GM15510 (cell line): ENCODE measurements around the gene NRROS.

Experiments used
- POLR2A ChIP-seq: IDR thresholded peaks from 3 replicates; pipeline ENCODE4 v1.6.1; 2011; ENCODE audit warnings: borderline replicate concordance; ENCODE audit not compliant: insufficient read length; ENCODE audit errors: extremely low read depth

The NRROS gene

DNA sequence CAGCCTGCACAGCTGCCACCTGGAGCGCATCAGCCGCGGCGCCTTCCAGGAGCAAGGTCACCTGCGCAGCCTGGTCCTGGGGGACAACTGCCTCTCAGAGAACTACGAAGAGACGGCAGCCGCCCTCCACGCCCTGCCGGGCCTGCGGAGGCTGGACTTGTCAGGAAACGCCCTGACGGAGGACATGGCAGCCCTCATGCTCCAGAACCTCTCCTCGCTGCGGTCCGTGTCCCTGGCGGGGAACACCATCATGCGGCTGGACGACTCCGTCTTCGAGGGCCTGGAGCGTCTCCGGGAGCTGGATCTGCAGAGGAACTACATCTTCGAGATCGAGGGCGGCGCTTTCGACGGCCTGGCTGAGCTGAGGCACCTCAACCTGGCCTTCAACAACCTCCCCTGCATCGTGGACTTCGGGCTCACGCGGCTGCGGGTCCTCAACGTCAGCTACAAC, 20.4 kb downstream of the NRROS start:
- TF ChIP-seq POLR2A: no peak

- TF ChIP-seq POLR2A: no peak
Observed at GRCh38 chr3:196660381-196661166, 21.1 kb downstream of the NRROS start.

- TF ChIP-seq POLR2A: no peak
Observed at GRCh38 chr3:196661400-196661799, 21.9 kb downstream of the NRROS start.

- TF ChIP-seq POLR2A: no peak
Observed at GRCh38 chr3:196662033-196662432, 22.5 kb downstream of the NRROS start.

- TF ChIP-seq POLR2A: no peak
Observed at GRCh38 chr3:196662711-196663571, 23.4 kb downstream of the NRROS start.

- no peak for TF ChIP-seq POLR2A
Observed at GRCh38 chr3:196666001-196666867, 26.7 kb downstream of the NRROS start.

DNA sequence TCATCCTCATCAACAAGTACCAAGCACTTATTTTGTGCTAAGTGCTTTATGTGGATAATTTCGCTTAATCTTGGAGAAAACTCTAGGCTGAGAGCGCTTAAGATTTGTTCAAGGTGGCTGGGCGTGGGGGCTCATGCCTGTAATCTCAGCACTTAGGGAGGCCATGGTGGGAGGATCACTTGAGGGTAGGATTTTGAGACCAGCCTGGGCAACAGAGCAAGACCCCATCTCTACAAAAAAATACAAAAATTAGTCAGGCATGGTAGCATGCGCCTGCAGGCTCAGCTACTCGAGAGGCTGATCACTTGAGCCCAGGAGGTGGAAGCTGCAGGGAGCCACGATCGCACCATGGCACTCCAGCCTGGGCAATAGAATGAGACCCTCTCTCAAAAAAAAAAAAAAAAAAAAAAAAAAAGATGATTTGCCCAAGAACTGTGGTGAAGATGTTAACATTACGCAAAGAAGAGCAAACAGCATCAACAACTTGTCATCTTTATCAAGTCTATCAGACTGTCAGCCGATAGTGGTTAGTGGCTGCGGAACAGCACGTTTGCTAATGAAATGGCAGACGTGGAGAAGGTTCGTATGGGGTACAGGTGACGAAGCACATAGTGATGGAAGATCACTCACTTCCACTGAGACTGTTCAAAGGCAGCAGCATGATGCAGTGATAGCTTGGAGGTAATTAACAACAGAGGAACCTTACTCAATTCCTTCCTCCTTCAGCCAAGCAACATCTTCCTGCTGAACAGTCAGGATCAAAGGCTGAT, 27.7 kb downstream of the NRROS start:
- no peak for TF ChIP-seq POLR2A

GRCh38 chr3:196670339-196670738, 30.8 kb downstream of the NRROS start:
- TF ChIP-seq POLR2A: no peak

- TF ChIP-seq POLR2A: no peak
Observed at GRCh38 chr3:196673632-196674031, 34.1 kb downstream of the NRROS start.

GRCh38 chr3:196677353-196677752, 37.9 kb downstream of the NRROS start:
- no peak for TF ChIP-seq POLR2A

- TF ChIP-seq POLR2A: no peak
Observed at GRCh38 chr3:196677931-196678330, 38.4 kb downstream of the NRROS start.

GRCh38 chr3:196684548-196685407, 45.3 kb downstream of the NRROS start:
- TF ChIP-seq POLR2A: no peak

DNA sequence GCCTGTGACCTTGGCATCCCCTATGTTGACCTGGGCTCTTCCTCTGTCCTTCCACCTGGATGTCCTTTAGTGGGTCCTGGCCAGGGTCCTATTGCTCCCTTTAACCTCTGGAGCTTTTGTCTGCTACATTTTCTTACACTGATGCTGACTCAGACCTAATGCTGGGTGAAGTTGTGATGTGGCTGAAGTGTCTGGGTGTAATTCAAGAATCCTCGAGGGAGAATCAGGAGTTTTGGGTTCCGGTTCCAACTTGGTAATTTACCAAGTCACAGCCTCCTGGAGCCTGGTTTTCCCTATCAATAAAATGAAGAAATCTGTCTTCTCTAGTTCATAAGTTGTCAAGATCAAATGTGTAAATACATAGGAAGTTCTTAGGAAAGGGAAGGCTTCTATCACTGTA, 46.9 kb downstream of the NRROS start:
- no peak for TF ChIP-seq POLR2A
